Astrocyte (in vitro differentiated cells and primary cell): ENCODE results near the gene IL24. TPM values are rescaled to one million over a fixed set of nuclear protein-coding genes. Genes with fewer than 3 reads are reported as not detected.

ENCODE experiments used
- DNase-seq: peaks from one replicate; pipeline ENCODE4 v3.0.0-alpha.2; 2010; ENCODE audit warnings: low read depth
- FAIRE-seq: peaks from 2 replicates; lab custom pipeline; 2011; peaks lifted over from hg19 to GRCh38; lab: Jason Lieb, UNC
- H2AFZ ChIP-seq: 2 replicates; pipeline ENCODE4 v1.6.0; 2012; ENCODE audit warnings: low read depth, low read length, inconsistent platforms
- H3K27ac ChIP-seq: 2 replicates; pipeline ENCODE4 v1.5.1; 2011; ENCODE audit warnings: low read depth, low read length, inconsistent platforms
- H3K27me3 ChIP-seq: 2 replicates; pipeline ENCODE4 v1.6.0; 2011; ENCODE audit warnings: low read length, inconsistent platforms; ENCODE audit not compliant: insufficient read depth
- H3K36me3 ChIP-seq: 2 replicates; pipeline ENCODE4 v1.5.1; 2011; ENCODE audit warnings: low read length, inconsistent platforms; ENCODE audit not compliant: insufficient read depth
- H3K4me1 ChIP-seq: 2 replicates; pipeline ENCODE4 v1.5.1; 2011; ENCODE audit warnings: low read length, inconsistent platforms; ENCODE audit not compliant: insufficient read depth
- H3K4me2 ChIP-seq: 2 replicates; pipeline ENCODE4 v1.6.0; 2012; ENCODE audit warnings: low read length, inconsistent platforms
- H3K4me3 ChIP-seq: 2 replicates; pipeline ENCODE4 v1.5.1; 2011; ENCODE audit warnings: low read depth, mild to moderate bottlenecking, low read length, inconsistent platforms; ENCODE audit not compliant: insufficient read depth
- H3K79me2 ChIP-seq: 2 replicates; pipeline ENCODE4 v1.6.0; 2012; ENCODE audit warnings: mild to moderate bottlenecking, low read length, inconsistent platforms; ENCODE audit not compliant: insufficient read depth
- H3K9ac ChIP-seq: 2 replicates; pipeline ENCODE4 v1.6.0; 2012; ENCODE audit warnings: mild to moderate bottlenecking, low read length, inconsistent platforms
- H3K9me3 ChIP-seq: 2 replicates; pipeline ENCODE4 v1.5.1; 2012; ENCODE audit warnings: low read depth, mild to moderate bottlenecking, low read length, inconsistent platforms; ENCODE audit not compliant: insufficient read depth
- H4K20me1 ChIP-seq: 2 replicates; pipeline ENCODE4 v1.6.0; 2012; ENCODE audit warnings: low read length, inconsistent platforms; ENCODE audit not compliant: insufficient read depth
- H3K27ac Mint-ChIP-seq: one replicate; pipeline ENCODE4 v1.8.0; 2021; ENCODE audit warnings: mild to moderate bottlenecking, mixed read lengths; ENCODE audit not compliant: unreplicated experiment
- H3K27me3 Mint-ChIP-seq: one replicate; pipeline ENCODE4 v1.8.0; 2021; ENCODE audit warnings: low read depth, mixed read lengths; ENCODE audit not compliant: unreplicated experiment
- H3K36me3 Mint-ChIP-seq: one replicate; pipeline ENCODE4 v1.8.0; 2021; ENCODE audit warnings: low read depth, mixed read lengths; ENCODE audit not compliant: unreplicated experiment
- H3K4me1 Mint-ChIP-seq: one replicate; pipeline ENCODE4 v1.8.0; 2021; ENCODE audit warnings: low read depth, mixed read lengths; ENCODE audit not compliant: unreplicated experiment
- H3K4me3 Mint-ChIP-seq: one replicate; pipeline ENCODE4 v1.8.0; 2021; ENCODE audit warnings: mild to moderate bottlenecking, moderate library complexity, mixed read lengths; ENCODE audit not compliant: unreplicated experiment
- H3K9me3 Mint-ChIP-seq: one replicate; pipeline ENCODE4 v1.8.0; 2021; ENCODE audit warnings: mild to moderate bottlenecking, mixed read lengths; ENCODE audit not compliant: unreplicated experiment
- CTCF ChIP-seq: IDR thresholded peaks from 2 replicates; pipeline ENCODE4 v1.5.1; 2011; ENCODE audit warnings: low read depth, mild to moderate bottlenecking, inconsistent platforms, low read length, moderate library complexity; ENCODE audit not compliant: insufficient read depth
- EZH2 ChIP-seq: IDR thresholded peaks from 2 replicates; pipeline ENCODE4 v1.6.1; 2012; ENCODE audit warnings: mild to moderate bottlenecking, low read length, inconsistent platforms; ENCODE audit not compliant: insufficient read depth
- total RNA-seq: library from RNA; stranded (reverse); gene quantifications from 2 replicates; pipeline ENCODE4 v1.2.1, GENCODE V29; 2021

The IL24 gene
- total RNA-seq, 1 donor from 2014 or later: not detected

DNA sequence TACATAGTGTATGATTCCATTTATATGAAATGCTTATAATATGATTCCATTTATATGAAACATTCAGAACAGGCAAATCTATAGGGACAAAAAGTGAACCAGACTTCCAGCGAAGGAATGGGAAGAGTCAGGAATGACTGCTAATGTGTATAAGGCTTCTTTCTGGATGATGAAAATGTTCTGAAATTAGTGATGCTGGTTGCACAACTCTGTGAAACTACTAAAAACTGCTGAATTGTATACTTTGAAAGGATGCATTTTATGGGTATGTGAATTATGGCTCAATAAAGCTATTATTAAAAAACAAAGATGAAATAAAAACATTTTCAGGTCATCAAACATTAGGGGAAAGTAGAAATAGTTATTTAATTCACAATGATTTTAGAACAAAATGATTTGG, 14.1 kb upstream of the IL24 start:
- H3K4me3 Mint-ChIP-seq: no peak overlapping the region
- no peak for FAIRE-seq

GRCh38 chr1:206883876-206884275, 13.4 kb upstream of the IL24 start:
- Histone ChIP-seq H3K9me3 (no peaks in the 10 kb centered on the region), H3K36me3 (no peaks in the 10 kb centered on the region), H3K27ac (no peak overlapping the region), H3K4me2 (no peak overlapping the region), H3K9ac (no peak overlapping the region), H3K4me3 (no peak overlapping the region), H3K27me3 (peaks cover 5% of the 10 kb centered on the region), H3K4me1 (no peaks in the 10 kb centered on the region), H4K20me1 (no peaks in the 10 kb centered on the region), H2AFZ (no peak overlapping the region), H3K79me2 (no peaks in the 10 kb centered on the region)
- FAIRE-seq: no peak
- Mint-ChIP-seq H3K4me1 (peaks cover 5% of the 10 kb centered on the region), H3K4me3 (no peak overlapping the region), H3K27me3 (peaks cover 16% of the 10 kb centered on the region), H3K27ac (no peak overlapping the region), H3K36me3 (no peaks in the 10 kb centered on the region), H3K9me3 (peaks cover 4% of the 10 kb centered on the region)
- no peak for DNase-seq
- no peak for TF ChIP-seq EZH2
- TF ChIP-seq CTCF: no peak

More for the DNA sequence above, 14.1 kb upstream of the IL24 start:
- Histone ChIP-seq H3K27ac (no peak overlapping the region), H3K4me2 (no peak overlapping the region), H3K79me2 (no peaks in the 10 kb centered on the region), H3K9me3 (no peaks in the 10 kb centered on the region), H3K9ac (no peak overlapping the region), H2AFZ (no peak overlapping the region), H3K36me3 (no peaks in the 10 kb centered on the region), H3K27me3 (peaks cover 5% of the 10 kb centered on the region), H3K4me3 (no peak overlapping the region), H4K20me1 (no peaks in the 10 kb centered on the region), H3K4me1 (no peaks in the 10 kb centered on the region)
- TF ChIP-seq CTCF: no peak
- no peak for TF ChIP-seq EZH2
- H3K36me3 Mint-ChIP-seq: no peaks in the 10 kb centered on the region
- H3K4me1 Mint-ChIP-seq: peaks cover 5% of the 10 kb centered on the region
- DNase-seq: no peak
- H3K9me3 Mint-ChIP-seq: peaks cover 5% of the 10 kb centered on the region
- no peak overlapping the region for H3K27ac Mint-ChIP-seq
- peaks cover 16% of the 10 kb centered on the region for H3K27me3 Mint-ChIP-seq

DNA sequence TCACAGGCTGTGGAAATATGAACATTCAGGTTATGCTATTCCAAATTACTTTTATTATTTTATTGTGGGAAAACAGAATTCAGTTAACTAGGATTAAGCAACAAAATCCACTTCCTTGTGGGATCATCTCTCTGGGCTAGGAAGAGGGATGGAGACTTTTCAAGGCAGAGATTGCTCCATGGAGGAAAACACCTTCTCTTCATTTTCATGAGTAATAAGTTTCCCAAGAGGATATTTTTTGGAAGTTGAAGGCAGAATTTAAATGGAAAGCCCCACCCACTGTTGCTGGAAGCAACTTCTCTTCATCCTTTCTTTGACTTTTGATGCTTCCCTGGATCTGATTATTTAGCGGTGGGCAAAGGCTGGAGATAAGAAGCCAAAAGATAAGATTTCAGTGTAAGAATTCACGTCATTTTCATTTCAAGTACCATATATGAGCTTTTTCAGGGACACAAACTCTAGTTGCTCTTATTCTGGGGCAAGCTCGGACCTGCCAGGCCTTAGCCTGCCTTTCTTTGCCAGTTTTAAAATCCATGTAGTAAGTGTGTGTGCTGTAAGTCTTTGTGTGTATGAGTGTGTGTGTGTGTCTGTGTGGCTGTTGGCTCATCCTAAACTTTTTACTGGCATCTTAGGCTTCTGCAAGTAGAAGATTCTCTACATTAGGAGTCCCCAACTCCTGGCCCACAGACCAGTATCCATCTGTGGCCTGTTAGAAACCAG, 11.7 kb upstream of the IL24 start:
- Mint-ChIP-seq H3K27me3 (peaks cover 16% of the 10 kb centered on the region), H3K36me3 (no peaks in the 10 kb centered on the region), H3K4me1 (peaks cover 13% of the 10 kb centered on the region), H3K27ac (no peak overlapping the region), H3K9me3 (peaks cover 6% of the 10 kb centered on the region), H3K4me3 (no peak overlapping the region)
- DNase-seq: no peak
- Histone ChIP-seq H3K4me1 (peaks cover 4% of the 10 kb centered on the region), H3K9me3 (no peaks in the 10 kb centered on the region), H3K4me2 (no peak overlapping the region), H3K4me3 (no peak overlapping the region), H4K20me1 (no peaks in the 10 kb centered on the region), H3K79me2 (no peaks in the 10 kb centered on the region), H3K27me3 (peaks cover 5% of the 10 kb centered on the region), H2AFZ (no peak overlapping the region), H3K36me3 (no peaks in the 10 kb centered on the region), H3K9ac (no peak overlapping the region), H3K27ac (no peak overlapping the region)
- no peak for TF ChIP-seq EZH2
- no peak for TF ChIP-seq CTCF
- FAIRE-seq: no peak
